ENCODE measurements around the gene CD53. TPM values are rescaled to one million over a fixed set of nuclear protein-coding genes. Genes with fewer than 3 reads are reported as not detected.

CD53 gene
- polyA plus RNA-seq, 1 experiment = not detected

- TF ChIP-seq CTCF (IDR thresholded peaks at IDR 0.05; ENCODE audit: insufficient read depth, low read depth, low read length) = no peak
- no peak for DNase-seq (ENCODE audit: low read depth)
- no peaks in the 10 kb centered on the region for H3K27me3 ChIP-seq (ENCODE audit: control insufficient read depth, insufficient read depth, low read length)
- ChIA-PET POLR2A (no interaction called here), CTCF (no interaction called here)
- no peaks in the 10 kb centered on the region for H3K36me3 ChIP-seq (ENCODE audit: control insufficient read depth, insufficient read depth, low read length)
- H3K4me3 ChIP-seq (ENCODE audit: low read depth, low read length) = no peak overlapping the region
Measured at GRCh38 chr1:110903853-110904500, 31.0 kb downstream of the CD53 start.

GRCh38 chr1:110912784-110913183 is 39.8 kb downstream of the CD53 start:
- ChIA-PET CTCF (no interaction called here), POLR2A (no interaction called here)
- H3K27me3 ChIP-seq (ENCODE audit: control insufficient read depth, insufficient read depth, low read length) = no peaks in the 10 kb centered on the region
- no peaks in the 10 kb centered on the region for H3K36me3 ChIP-seq (ENCODE audit: control insufficient read depth, insufficient read depth, low read length)
- TF ChIP-seq CTCF (IDR thresholded peaks at IDR 0.05; ENCODE audit: insufficient read depth, low read depth, low read length) = no peak
- DNase-seq (ENCODE audit: low read depth) = no peak
- no peak overlapping the region for H3K4me3 ChIP-seq (ENCODE audit: low read depth, low read length)

- DNase-seq (ENCODE audit: low read depth) = no peak
- ChIA-PET POLR2A (no interaction called here), CTCF (no interaction called here)
- Histone ChIP-seq H3K4me3 (ENCODE audit: low read depth, low read length) (no peak overlapping the region), H3K36me3 (ENCODE audit: control insufficient read depth, insufficient read depth, low read length) (no peaks in the 10 kb centered on the region), H3K27me3 (ENCODE audit: control insufficient read depth, insufficient read depth, low read length) (no peaks in the 10 kb centered on the region)
- TF ChIP-seq CTCF (IDR thresholded peaks at IDR 0.05; ENCODE audit: insufficient read depth, low read depth, low read length) = no peak
Measured at GRCh38 chr1:110914676-110915075, 41.7 kb downstream of the CD53 start.

GRCh38 chr1:110915804-110916203 is 42.9 kb downstream of the CD53 start:
- Histone ChIP-seq H3K4me3 (ENCODE audit: low read depth, low read length) (no peak overlapping the region), H3K27me3 (ENCODE audit: control insufficient read depth, insufficient read depth, low read length) (no peaks in the 10 kb centered on the region), H3K36me3 (ENCODE audit: control insufficient read depth, insufficient read depth, low read length) (no peaks in the 10 kb centered on the region)
- ChIA-PET POLR2A (no interaction called here), CTCF (no interaction called here)
- no peak for DNase-seq (ENCODE audit: low read depth)
- TF ChIP-seq CTCF (IDR thresholded peaks at IDR 0.05; ENCODE audit: insufficient read depth, low read depth, low read length) = no peak

- TF ChIP-seq CTCF (IDR thresholded peaks at IDR 0.05; ENCODE audit: insufficient read depth, low read depth, low read length) = no peak
- H3K36me3 ChIP-seq (ENCODE audit: control insufficient read depth, insufficient read depth, low read length) = no peaks in the 10 kb centered on the region
- H3K4me3 ChIP-seq (ENCODE audit: low read depth, low read length) = no peak overlapping the region
- H3K27me3 ChIP-seq (ENCODE audit: control insufficient read depth, insufficient read depth, low read length) = no peaks in the 10 kb centered on the region
- ChIA-PET POLR2A (no interaction called here), CTCF (no interaction called here)
- no peak for DNase-seq (ENCODE audit: low read depth)
Measured at GRCh38 chr1:110916274-110916668, 43.3 kb downstream of the CD53 start.
